ENCODE data around the gene TINAGL1.

TINAGL1 gene

GRCh38 chr1:31539329-31539728, 37.0 kb upstream of the TINAGL1 start:
- Histone ChIP-seq H3K56ac (ENCODE audit: low read length) (no peak overlapping the region), H2BK15ac (replicated peaks; ENCODE audit: low read depth) (no peak overlapping the region), H3K4me1 (ENCODE audit: control insufficient read depth, low read depth, low read length) (no peaks in the 10 kb centered on the region), H3K27ac (ENCODE audit: low read depth, low read length) (no peak overlapping the region), H4K5ac (ENCODE audit: low read length) (no peak overlapping the region), H3K23ac (ENCODE audit: low read length) (no peak overlapping the region), H3K4me3 (ENCODE audit: low read length) (no peak overlapping the region), H2BK120ac (ENCODE audit: low read depth, low read length) (no peak overlapping the region), H2AK5ac (ENCODE audit: low read length) (no peak overlapping the region), H3K18ac (ENCODE audit: low read length) (no peak overlapping the region), H3K79me2 (ENCODE audit: control insufficient read depth, insufficient read depth, low read length) (no peaks in the 10 kb centered on the region), H3K9ac (ENCODE audit: low read length) (no peak overlapping the region), H3K4me2 (ENCODE audit: low read length) (no peak overlapping the region), H4K8ac (ENCODE audit: low read depth, low read length) (no peak overlapping the region), H3K36me3 (ENCODE audit: control insufficient read depth, insufficient read depth, low read length) (no peaks in the 10 kb centered on the region), H3K4ac (ENCODE audit: low read depth, low read length) (no peak overlapping the region), H2BK5ac (ENCODE audit: low read length) (no peak overlapping the region), H3K79me1 (ENCODE audit: low read length) (no peaks in the 10 kb centered on the region), H3K27me3 (ENCODE audit: insufficient read depth, low read length, poor library complexity) (no peaks in the 10 kb centered on the region)
- no peak for DNase-seq
- no CpG with 5 or more reads among the region's 3 CpGs for WGBS (ENCODE audit: extremely low coverage, insufficient coverage, low lambda C conversion rate)

DNA sequence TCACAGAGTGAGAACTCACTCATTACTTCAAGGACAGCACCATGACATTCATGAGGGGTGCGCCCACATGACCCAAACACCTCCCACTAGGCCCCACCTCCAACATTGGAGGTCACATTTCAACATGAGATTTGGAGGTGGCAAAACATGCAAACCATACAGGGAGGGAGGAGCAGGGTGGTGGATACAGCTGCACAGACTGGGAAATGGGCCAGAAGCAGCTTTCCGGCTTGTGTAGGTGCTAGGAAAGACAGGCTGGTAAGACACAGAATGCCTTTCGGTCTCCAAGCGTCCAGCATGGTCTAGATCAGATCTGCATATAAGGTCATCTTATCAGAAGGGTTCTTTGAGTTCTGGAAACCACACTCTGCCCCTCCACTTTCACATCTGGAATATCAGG, 35.1 kb upstream of the TINAGL1 start:
- Histone ChIP-seq H3K79me2 (ENCODE audit: control insufficient read depth, insufficient read depth, low read length) (no peaks in the 10 kb centered on the region), H3K36me3 (ENCODE audit: control insufficient read depth, insufficient read depth, low read length) (no peaks in the 10 kb centered on the region), H3K79me1 (ENCODE audit: low read length) (no peaks in the 10 kb centered on the region), H3K27me3 (ENCODE audit: insufficient read depth, low read length, poor library complexity) (no peaks in the 10 kb centered on the region), H4K8ac (ENCODE audit: low read depth, low read length) (no peak overlapping the region), H3K4me1 (ENCODE audit: control insufficient read depth, low read depth, low read length) (no peaks in the 10 kb centered on the region), H3K4me3 (ENCODE audit: low read length) (no peak overlapping the region), H2BK5ac (ENCODE audit: low read length) (no peak overlapping the region), H3K18ac (ENCODE audit: low read length) (no peak overlapping the region), H3K27ac (ENCODE audit: low read depth, low read length) (no peak overlapping the region), H3K4me2 (ENCODE audit: low read length) (no peak overlapping the region), H3K9ac (ENCODE audit: low read length) (no peak overlapping the region), H2AK5ac (ENCODE audit: low read length) (no peak overlapping the region), H3K23ac (ENCODE audit: low read length) (no peak overlapping the region), H3K56ac (ENCODE audit: low read length) (no peak overlapping the region), H3K4ac (ENCODE audit: low read depth, low read length) (no peak overlapping the region), H2BK15ac (replicated peaks; ENCODE audit: low read depth) (no peak overlapping the region), H2BK120ac (ENCODE audit: low read depth, low read length) (no peak overlapping the region), H4K5ac (ENCODE audit: low read length) (no peak overlapping the region)
- DNase-seq = no peak
- no CpG with 5 or more reads among the region's 4 CpGs for WGBS (ENCODE audit: extremely low coverage, insufficient coverage, low lambda C conversion rate)

GRCh38 chr1:31545927-31546540, 30.3 kb upstream of the TINAGL1 start:
- H2BK120ac ChIP-seq (ENCODE audit: low read depth, low read length) = no peak overlapping the region
- H3K4ac ChIP-seq (ENCODE audit: low read depth, low read length) = no peak overlapping the region
- H3K27ac ChIP-seq (ENCODE audit: low read depth, low read length) = no peak overlapping the region
- DNase-seq = no peak
- no peaks in the 10 kb centered on the region for H3K79me1 ChIP-seq (ENCODE audit: low read length)
- no peak overlapping the region for H3K9ac ChIP-seq (ENCODE audit: low read length)
- no peak overlapping the region for H3K4me3 ChIP-seq (ENCODE audit: low read length)
- no peak overlapping the region for H2BK5ac ChIP-seq (ENCODE audit: low read length)
- H3K36me3 ChIP-seq (ENCODE audit: control insufficient read depth, insufficient read depth, low read length) = no peaks in the 10 kb centered on the region
- no peak overlapping the region for H3K4me2 ChIP-seq (ENCODE audit: low read length)
- H3K79me2 ChIP-seq (ENCODE audit: control insufficient read depth, insufficient read depth, low read length) = no peaks in the 10 kb centered on the region
- H3K27me3 ChIP-seq (ENCODE audit: insufficient read depth, low read length, poor library complexity) = no peaks in the 10 kb centered on the region
- H3K23ac ChIP-seq (ENCODE audit: low read length) = no peak overlapping the region
- H2AK5ac ChIP-seq (ENCODE audit: low read length) = no peak overlapping the region
- peaks cover 5% of the 10 kb centered on the region for H3K4me1 ChIP-seq (ENCODE audit: control insufficient read depth, low read depth, low read length)
- H4K8ac ChIP-seq (ENCODE audit: low read depth, low read length) = no peak overlapping the region
- H3K18ac ChIP-seq (ENCODE audit: low read length) = no peak overlapping the region
- no peak overlapping the region for H2BK15ac ChIP-seq (replicated peaks; ENCODE audit: low read depth)
- no peak overlapping the region for H3K56ac ChIP-seq (ENCODE audit: low read length)
- no peak overlapping the region for H4K5ac ChIP-seq (ENCODE audit: low read length)
- no CpG with 5 or more reads among the region's 4 CpGs for WGBS (ENCODE audit: extremely low coverage, insufficient coverage, low lambda C conversion rate)

- Histone ChIP-seq H4K8ac (ENCODE audit: low read depth, low read length) (no peak overlapping the region), H3K4me3 (ENCODE audit: low read length) (no peak overlapping the region), H3K9ac (ENCODE audit: low read length) (peak overlapping the region; percentile 3), H3K23ac (ENCODE audit: low read length) (no peak overlapping the region), H3K4me2 (ENCODE audit: low read length) (no peak overlapping the region), H4K5ac (ENCODE audit: low read length) (peak overlapping the region; percentile 3), H3K79me2 (ENCODE audit: control insufficient read depth, insufficient read depth, low read length) (no peaks in the 10 kb centered on the region), H3K27ac (ENCODE audit: low read depth, low read length) (no peak overlapping the region), H3K4me1 (ENCODE audit: control insufficient read depth, low read depth, low read length) (peaks cover 5% of the 10 kb centered on the region), H2AK5ac (ENCODE audit: low read length) (no peak overlapping the region), H3K79me1 (ENCODE audit: low read length) (no peaks in the 10 kb centered on the region), H3K56ac (ENCODE audit: low read length) (peak overlapping the region; percentile 66), H3K4ac (ENCODE audit: low read depth, low read length) (peak overlapping the region; percentile 41), H2BK120ac (ENCODE audit: low read depth, low read length) (no peak overlapping the region), H2BK15ac (replicated peaks; ENCODE audit: low read depth) (no peak overlapping the region), H3K36me3 (ENCODE audit: control insufficient read depth, insufficient read depth, low read length) (no peaks in the 10 kb centered on the region), H3K27me3 (ENCODE audit: insufficient read depth, low read length, poor library complexity) (no peaks in the 10 kb centered on the region), H3K18ac (ENCODE audit: low read length) (no peak overlapping the region), H2BK5ac (ENCODE audit: low read length) (peak overlapping the region; percentile 32)
- DNase-seq = no peak
- WGBS (ENCODE audit: extremely low coverage, insufficient coverage, low lambda C conversion rate) = no CpG with 5 or more reads among the region's 12 CpGs
Measured at GRCh38 chr1:31548534-31548906, 27.8 kb upstream of the TINAGL1 start.

DNA sequence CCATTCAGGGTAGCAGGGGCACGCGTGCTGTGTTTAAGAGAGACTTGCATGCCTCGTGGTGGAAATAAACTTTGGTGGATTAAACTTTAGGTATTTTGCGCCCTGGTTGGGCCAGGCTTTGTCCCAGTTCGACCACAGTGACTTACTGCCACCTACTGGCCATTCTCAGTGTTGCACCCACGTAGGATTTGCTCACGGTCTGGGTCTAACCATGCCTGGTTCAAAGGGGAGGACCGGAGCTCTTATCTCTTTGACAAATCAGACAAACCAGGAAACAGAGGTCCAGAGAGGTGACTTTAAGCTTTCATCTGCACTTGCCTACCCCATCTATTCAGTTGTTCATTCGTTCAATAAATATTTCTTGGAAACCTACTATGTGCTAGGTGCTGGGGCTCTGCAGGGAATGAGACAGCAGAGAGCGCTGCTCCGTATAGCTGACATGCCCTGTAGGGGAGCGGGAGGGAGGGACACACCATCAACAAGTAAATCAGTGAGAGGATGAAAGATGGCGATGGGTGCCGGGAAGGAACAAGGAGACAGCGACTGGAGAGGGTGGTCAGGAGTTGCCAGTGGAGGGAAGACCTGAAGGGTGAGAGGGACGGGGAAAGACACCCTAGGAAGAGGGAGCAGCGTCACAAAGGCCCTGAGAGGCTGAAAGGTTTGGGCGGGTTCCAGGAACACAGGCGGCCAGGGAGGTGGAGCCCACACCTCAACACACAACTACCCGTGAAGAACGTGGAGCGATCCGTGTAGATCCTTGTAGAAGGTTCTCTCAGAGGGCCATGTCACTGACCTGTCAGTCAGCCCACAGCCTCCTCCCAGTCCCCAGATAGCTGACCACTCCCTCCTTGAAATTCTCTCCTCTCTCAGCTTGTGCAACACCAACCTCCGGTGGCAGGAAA, 27.2 kb upstream of the TINAGL1 start:
- Histone ChIP-seq H3K79me2 (ENCODE audit: control insufficient read depth, insufficient read depth, low read length) (no peaks in the 10 kb centered on the region), H2BK120ac (ENCODE audit: low read depth, low read length) (no peak overlapping the region), H2BK15ac (replicated peaks; ENCODE audit: low read depth) (no peak overlapping the region), H3K4me1 (ENCODE audit: control insufficient read depth, low read depth, low read length) (peaks cover 5% of the 10 kb centered on the region), H3K36me3 (ENCODE audit: control insufficient read depth, insufficient read depth, low read length) (no peaks in the 10 kb centered on the region), H2AK5ac (ENCODE audit: low read length) (no peak overlapping the region), H3K18ac (ENCODE audit: low read length) (no peak overlapping the region), H4K8ac (ENCODE audit: low read depth, low read length) (no peak overlapping the region), H3K79me1 (ENCODE audit: low read length) (no peaks in the 10 kb centered on the region), H3K27ac (ENCODE audit: low read depth, low read length) (no peak overlapping the region), H3K23ac (ENCODE audit: low read length) (no peak overlapping the region), H3K27me3 (ENCODE audit: insufficient read depth, low read length, poor library complexity) (no peaks in the 10 kb centered on the region), H3K4ac (ENCODE audit: low read depth, low read length) (no peak overlapping the region), H3K4me2 (ENCODE audit: low read length) (peak overlapping the region; percentile 44), H3K4me3 (ENCODE audit: low read length) (peak overlapping the region; percentile 8), H4K5ac (ENCODE audit: low read length) (no peak overlapping the region), H3K56ac (ENCODE audit: low read length) (peak overlapping the region; percentile 74), H2BK5ac (ENCODE audit: low read length) (peak overlapping the region; percentile 69), H3K9ac (ENCODE audit: low read length) (peak overlapping the region; percentile 73)
- no CpG with 5 or more reads among the region's 24 CpGs for WGBS (ENCODE audit: extremely low coverage, insufficient coverage, low lambda C conversion rate)
- DNase-seq = peak; percentile 94
